G401 (cell line): ENCODE data around the gene LRRC37A. TPM values are rescaled to one million over a fixed set of nuclear protein-coding genes. Genes with fewer than 3 reads are reported as not detected.
"Not testable (repeated sequence)": the region's sequence is repeated elsewhere in the genome, so short reads cannot be mapped to it uniquely, and the experiment has no call there.

Experiments used
- DNase-seq: peaks from one replicate; pipeline ENCODE4 v3.0.0-alpha.2; 2015; ENCODE audit warnings: low spot score
- in situ Hi-C: cut with HindIII; loops from 2 replicates; pipeline ENCODE4 v1.10.0; 2016; ENCODE audit warnings: low sequenced_read_pairs, mixed read lengths
- total RNA-seq: library from RNA; depleted of rRNA; stranded (reverse); fragments of >200 nt; shearing (Covaris generic); gene quantifications from 2 replicates; pipeline ENCODE4 v1.2.3, GENCODE V29; 2014; rRNA removed

Gene LRRC37A
- total RNA-seq = 0.25 and 1.6 TPM in 2 replicates

DNA sequence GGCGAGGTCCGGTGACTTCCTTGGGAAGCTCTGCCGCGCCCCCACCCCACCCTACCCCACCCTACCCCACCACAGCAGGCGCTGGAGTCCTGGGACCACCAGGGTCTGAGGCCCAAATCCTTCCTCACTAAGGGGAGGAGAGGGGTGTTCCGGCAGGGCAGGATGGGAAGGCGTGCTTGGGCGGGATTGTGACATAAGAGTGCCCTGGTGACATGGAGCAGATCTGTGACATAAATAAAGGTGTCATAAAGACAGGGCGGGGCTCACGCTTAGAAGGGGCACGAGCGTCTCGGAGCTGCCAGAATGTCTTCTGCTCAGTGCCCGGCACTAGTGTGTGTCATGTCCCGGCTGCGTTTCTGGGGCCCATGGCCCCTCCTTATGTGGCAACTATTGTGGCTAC lies at the start of gene LRRC37A:
LRRC37A (plus strand) TSS at position 301 of the 400 bp plus-strand sequence; CDS start at position 304, 3 bp downstream.
- DNase-seq, in situ Hi-C loops: not testable (repeated sequence)

DNA sequence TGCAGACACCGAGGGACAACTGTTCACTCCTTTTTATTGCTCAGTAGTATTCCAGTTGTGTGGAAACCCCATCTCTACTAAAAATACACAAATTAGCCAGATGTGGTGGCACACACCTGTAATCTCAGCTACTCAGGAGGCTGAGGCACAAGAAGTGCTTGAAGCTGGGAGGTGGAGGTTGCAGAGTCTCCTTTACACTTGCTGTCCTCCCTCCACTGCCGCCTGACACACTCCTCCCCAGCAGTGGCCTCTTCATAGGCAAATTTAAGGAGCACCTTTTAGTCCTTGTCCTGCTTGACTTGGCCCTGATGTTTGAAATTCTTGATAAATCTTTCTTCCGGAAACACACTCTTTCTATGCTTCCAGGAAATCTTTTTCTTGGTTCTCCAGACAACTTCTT lies 45.8 kb upstream of the LRRC37A start:
- in situ Hi-C loops, DNase-seq: not testable (repeated sequence)

DNA sequence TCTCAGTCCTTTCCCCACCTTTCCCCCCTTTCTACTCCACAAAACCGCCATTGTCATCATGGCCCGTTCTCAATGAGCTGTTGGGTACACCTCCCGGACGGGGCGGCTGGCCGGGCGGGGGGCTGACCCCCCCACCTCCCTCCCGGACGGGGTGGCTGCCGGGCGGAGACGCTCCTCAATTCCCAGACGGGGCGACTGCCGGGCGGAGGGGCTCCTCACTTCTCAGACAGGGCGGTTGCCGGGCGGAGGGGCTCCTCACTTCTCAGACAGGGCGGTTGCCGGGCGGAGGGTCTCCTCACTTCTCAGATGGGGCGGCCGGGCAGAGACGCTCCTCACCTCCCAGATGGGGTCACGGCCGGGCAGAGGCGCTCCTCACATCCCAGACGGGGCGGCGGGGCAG lies 42.1 kb upstream of the LRRC37A start:
- DNase-seq, in situ Hi-C loops: not testable (repeated sequence)

DNA sequence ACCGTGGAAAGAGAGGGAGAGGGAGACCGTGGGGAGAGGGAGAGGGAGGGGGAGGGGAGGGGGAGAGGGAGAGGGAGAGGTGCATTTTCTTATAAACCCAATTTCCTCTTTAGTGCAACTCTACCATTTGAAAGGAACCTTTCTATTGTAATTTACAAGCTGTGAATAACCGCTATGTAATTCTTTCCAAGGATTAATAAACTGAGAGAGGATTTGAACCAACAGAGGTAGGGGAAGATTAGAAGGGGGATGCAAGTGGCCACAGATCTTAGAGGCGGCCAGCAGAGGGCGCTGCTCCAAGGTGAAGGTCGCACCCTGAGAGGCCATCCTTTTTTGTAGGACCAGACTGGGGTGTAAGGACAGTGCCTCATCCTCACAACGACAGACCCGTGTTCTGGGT lies 41.2 kb upstream of the LRRC37A start:
- in situ Hi-C loops = not testable (repeated sequence)

DNA sequence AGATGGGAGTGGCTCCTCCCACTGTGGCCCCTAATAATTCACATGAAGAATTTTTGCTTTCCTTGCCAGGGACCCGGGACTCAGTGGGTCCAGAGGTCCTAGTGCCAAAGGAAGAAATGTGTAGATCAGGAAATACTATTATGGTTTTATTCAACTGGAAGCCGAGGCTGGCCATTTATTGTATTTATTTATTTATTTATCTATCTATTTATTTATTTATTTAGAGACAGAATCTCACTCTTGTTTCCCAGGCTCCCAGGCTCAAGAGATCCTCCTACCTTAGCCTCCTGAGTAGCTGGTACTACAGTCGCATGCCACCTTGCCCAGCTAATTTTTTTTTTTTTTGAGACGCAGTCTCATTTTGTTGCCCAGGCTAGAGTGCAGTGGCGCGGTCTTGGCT lies 40.7 kb upstream of the LRRC37A start:
- in situ Hi-C loops, DNase-seq: not testable (repeated sequence)

More for the DNA sequence above, 41.2 kb upstream of the LRRC37A start:
- DNase-seq = peak; percentile 33

DNA sequence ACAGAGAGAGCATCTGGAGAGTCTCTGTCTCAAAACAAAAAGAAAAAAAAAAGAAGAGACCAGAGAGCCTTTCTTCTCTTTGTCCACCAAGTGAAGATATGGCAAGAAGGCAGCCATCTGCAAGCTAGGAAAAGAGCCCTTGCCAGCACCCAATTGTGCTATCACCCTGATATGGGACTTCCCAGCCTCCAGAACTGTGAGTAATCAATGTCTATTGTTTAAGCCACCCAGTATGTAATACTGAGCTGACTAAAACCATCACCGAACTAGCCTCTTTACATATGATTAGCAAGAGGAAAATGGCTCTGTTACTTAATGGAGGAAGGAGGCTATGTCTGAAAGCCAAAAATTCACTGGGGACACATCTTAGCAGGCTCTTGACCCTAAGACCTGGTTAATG lies 38.6 kb upstream of the LRRC37A start:
- in situ Hi-C loops, DNase-seq: not testable (repeated sequence)

DNA sequence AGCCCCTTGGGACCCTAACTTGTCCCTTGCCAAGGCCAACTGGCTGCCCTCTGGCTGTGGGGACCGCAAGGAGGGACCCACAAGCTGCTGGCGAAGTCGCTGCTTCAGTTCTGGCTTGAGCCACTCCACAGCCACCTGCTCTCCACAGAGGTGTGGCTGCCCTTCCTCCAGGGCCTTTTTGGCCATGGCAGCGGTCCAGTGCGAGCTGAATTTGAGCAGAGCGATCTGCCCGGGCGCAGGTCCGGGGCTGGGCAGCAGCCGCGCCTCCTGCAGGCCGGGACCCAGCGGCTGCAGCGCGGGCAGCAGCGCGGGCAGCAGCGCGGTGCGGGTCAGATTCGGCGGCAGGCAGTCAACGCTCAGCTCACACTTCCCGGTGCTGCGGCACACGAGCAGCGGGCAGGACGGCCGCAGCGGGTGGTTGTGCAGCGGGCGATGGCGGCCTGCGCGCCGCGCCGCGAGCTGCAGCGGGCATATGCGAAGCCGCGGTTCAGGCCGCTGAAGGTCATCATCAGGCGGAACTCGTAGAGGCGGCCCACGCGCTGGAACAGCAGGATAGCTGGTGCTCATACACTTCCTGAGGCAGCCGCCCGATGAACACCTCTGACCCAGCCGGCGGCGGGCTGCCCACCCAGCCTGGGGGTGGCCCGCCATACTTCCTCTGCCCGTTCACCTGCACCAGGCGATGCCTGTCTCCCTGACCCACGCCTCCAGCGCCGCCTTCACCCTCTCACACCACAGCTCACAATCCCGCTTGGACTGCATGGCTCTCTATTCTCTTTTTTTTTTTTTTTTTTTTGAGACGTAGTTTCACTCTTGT lies 34.9 kb upstream of the LRRC37A start:
- in situ Hi-C loops = not testable (repeated sequence)
- DNase-seq = peak; percentile 50

DNA sequence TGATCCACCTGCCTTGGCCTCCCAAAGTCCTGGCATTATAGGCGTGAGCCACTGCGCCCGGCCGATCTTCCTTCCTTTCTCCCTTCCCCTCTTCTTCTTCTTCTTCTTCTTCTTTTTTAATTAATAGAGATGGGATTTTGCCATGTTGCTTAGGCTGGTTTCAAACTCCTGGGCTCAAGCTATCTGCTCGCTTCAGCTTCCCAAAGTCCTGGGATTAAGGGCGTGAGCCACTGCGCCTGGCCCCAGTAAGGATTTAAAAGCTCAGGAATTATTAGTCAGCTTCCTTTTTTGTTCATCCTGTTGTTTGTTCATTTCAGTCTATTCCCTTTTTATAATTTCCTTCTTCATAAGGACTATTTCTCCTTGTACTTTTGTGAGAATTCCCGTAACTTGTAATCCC lies 32.7 kb upstream of the LRRC37A start:
- in situ Hi-C loops = no loop called here
- DNase-seq = no peak

DNA sequence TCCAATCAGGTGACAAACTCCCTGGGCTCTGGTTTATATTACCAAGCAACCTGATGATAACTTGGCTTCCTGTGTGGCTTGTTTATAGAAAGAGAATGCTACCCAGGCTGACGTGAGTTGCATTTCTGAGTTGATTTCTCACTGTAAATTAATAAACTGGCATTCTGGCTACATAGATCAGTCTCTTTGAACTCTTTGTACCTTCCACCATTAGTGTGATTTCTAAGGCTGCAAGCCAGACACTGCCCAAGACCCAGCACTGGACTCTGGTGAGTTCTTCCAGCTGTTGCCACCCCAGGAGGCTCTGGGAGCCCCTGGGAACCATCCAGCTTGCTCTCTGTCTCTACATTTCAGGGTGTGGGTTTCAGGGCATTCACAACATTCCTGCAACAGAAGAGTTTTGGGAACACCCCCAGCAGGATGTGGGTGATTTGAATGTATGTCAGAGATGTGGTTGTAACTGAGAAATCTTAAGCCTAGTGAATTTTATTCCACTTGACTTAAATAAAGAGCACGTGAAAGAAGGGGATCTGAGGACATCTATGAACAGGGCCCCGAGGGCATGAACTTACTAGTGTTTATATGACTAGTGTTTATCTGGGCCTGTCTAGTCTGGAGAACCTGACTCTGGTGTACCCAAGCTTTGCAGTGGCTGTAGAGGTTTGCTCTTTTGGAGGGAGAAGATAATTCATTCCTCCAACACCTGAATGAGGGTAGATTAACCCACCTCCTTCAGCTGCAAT lies 30.3 kb upstream of the LRRC37A start:
- no peak for DNase-seq
- in situ Hi-C loops = no loop called here

DNA sequence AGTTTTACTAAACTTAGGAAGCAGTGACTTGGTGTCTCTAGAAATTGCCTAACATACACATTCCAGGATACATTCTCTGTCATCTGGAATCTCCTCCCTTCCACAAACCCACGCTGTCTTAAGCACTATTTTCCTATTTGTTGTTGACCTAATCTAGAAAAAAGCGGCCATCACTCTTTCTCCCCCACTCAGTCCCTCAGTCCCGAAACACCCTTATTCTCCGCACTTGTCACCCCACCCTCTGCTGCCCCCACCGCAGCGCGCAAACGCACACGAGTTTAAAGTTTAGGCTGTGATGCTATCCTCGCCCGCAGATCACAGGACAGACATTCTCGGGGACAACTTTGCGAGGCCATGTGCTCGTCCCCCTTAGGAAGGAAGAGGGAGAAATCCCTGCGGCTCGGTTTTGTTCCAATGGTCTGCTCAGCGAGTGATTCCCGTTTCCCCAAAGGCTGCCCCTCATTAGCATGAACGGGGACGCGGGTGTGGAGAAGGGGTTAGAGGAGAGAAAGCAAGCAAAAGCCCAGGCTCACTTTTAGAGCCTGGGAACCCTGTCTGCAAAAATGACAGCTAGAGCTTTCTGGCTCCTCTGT lies 28.8 kb upstream of the LRRC37A start:
- in situ Hi-C loops = not testable (repeated sequence)
- peak; percentile 46 for DNase-seq

DNA sequence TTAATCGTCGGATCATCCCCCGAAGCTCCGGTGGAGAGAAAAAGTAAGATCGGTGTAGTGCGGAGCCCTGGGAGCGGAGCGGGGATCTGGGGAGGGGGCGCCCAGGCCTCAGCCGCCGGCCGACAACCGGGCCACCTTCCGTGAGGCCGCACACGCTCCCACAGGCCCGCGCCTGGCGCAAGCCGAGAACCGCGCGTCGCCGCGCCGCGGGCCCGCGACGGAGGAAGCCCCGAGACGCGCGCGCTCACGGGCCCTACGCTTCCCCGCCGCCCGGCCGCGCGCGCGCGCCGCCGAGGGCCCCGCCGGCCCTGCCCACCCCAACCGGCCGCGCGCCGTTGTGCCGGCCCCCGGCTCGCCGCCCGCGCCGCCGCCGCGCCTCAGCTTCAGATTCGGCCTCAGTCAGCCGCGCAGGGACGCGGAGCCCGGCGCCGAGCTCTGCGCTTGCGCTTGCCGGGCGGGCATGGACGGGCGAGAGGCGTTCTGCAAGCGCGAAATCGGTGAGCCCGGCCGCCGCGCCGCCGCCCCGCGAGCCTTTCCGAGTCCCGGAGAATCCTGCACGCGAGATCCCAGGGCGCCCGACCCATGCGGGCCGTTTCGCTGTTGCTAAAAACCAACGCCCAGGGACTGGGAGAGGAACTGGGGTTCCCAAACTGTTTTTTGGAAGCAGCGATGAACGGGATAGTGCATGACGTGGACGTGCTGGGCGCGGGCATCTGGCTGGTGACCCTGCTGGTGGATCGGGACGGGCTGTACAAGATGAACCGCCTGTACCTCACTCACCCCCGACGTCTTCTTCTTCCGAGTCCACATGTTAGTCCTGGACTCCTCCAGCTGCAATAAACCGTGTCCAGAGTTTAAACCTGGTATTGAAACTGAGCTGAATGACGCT lies 28.0 kb upstream of the LRRC37A start:
- in situ Hi-C loops = no loop called here

DNA sequence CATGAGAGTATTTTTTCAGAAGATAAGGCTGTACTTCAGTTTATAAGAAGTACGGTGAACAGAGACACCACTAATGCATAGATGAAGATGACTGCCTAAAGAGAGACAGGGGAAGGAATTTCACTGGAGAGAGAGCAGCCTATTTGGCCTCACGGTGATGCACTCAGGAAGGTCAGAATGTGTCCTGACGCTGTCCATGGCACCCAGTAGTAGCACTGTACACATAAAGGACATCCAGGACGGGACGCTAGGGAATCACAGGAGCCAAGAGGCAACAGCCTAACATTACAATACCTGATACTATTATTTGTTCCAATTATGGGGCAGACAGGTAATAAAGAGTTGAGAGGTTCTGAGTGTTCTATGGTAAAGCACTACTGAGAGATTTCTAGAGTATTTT lies 24.9 kb upstream of the LRRC37A start:
- in situ Hi-C loops = no loop called here
- no peak for DNase-seq

More for the DNA sequence above, 28.0 kb upstream of the LRRC37A start:
- peak; percentile 83 for DNase-seq

DNA sequence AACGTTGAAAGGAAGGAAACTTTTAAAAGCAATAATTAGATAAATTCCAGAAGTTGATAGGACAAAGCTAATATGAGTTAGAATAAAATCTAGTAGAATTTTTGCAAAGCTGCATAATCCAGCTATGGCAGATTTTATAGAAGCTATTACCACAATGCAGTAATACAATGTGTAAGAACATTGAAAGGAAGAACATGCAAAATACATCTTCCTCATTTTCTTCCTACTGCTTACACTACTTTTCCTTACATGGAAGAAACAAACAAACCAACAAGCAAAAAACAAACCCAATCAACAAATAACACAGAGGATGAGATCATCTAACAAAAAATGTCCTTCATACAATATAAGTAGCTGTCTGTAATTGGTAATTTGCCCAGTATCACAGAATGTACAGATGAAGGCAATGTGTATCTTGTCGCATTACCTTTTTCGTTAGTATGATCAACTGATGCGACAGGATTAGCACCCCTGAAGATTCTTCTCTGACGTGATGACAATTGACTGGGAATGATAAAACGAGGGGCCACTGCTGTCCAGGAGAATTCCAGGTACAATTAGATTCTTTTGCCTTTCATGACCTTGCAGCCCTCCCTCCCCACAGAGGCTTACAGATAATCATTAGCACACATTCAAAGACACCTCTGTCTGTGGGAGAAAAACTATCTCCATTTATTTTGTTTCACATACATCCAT lies 21.2 kb upstream of the LRRC37A start:
- in situ Hi-C loops = no loop called here
- DNase-seq = no peak

DNA sequence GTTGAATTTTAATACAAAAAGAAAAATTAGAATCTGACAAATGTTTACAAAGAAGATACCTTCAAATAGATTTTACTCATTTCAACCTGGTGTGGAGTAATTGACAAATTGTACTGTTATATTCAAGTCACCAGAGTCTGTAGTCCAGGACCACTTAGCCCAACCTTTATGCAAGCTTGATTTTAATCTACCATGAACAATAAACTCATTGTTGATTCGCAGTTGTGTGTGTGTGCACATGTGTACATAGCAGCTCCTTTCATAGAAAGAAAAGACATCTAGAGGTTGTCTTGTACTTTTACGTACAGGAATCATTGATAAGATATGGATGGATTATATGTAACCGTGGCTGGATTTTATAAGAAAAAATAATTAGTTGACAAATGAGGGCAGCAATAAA lies 20.7 kb upstream of the LRRC37A start:
- DNase-seq = no peak
- in situ Hi-C loops = no loop called here

DNA sequence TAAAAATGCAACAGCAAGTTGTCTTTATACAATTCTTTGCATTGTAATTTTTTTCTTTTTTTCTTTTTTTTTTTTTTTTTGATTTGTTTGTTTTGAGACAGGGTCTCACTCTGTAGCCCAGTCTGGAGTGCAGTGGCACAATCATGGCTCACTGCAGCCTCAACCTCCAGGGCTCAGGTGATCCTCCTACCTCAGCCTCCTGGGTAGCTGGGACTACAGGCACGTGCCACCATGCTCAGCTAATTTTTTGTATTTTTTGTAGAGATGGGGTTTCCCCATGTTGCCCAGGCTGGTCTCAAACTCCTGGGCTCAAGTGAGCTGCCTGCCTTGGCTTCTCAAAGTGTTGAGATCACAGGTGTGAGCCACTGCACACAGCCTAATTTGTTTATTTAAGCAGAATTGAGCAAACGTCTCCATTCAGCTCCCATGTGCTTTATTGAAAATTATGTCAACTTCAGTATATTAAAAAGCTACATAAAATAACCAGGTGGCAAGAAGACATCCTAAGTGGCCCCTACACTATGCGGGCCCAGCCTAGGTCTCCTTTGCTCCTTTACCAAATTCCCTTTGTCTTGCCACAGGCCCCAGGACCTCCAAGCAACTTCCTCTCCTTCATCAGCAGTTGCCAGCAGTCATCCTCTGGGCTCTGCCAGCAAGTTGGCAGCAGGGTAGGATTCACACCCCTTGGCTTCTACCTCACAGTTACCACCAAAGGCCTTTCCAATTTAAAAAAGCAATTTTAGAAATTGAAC lies 18.0 kb upstream of the LRRC37A start:
- DNase-seq, in situ Hi-C loops: not testable (repeated sequence)

DNA sequence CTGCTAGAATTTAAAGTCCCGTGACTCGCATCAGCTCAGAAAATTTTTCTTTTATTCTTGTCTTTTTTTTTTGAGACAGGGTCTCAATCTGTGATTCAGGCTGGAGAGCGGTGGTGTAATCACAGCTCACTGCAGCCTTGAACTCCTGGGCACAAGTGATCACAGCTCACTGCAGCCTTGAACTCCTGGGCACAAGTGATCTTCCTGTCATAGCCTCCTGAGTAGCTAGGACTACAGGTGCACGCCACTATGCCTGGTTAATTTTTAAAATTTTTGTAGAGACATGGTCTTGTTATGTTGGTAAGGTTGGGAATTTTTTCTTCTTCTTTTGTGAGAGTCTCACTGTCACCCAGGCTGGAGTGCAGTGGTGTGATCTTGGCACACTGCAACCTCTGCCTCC lies 13.6 kb upstream of the LRRC37A start:
- in situ Hi-C loops = not testable (repeated sequence)

DNA sequence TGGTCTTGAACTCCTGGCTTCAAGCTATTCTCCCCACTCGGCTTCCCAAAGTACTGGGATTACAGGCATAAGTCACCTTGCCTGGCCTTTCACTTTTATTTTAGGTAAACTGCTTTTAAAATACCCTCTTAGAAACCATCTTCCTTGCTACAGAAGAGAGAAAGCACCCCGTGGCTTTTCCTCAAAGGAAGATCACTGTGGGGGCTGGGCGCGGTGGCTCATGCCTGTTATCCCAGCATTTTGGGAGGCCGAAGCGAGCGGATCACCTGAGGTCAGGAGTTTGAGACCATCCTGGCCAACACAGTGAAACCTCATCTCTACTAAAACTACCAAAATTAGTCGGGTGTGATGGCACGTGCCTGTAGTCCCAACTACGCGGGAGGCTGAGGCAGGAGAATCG lies 12.3 kb upstream of the LRRC37A start:
- in situ Hi-C loops, DNase-seq: not testable (repeated sequence)

More for the DNA sequence above, 13.6 kb upstream of the LRRC37A start:
- DNase-seq = not testable (repeated sequence)

DNA sequence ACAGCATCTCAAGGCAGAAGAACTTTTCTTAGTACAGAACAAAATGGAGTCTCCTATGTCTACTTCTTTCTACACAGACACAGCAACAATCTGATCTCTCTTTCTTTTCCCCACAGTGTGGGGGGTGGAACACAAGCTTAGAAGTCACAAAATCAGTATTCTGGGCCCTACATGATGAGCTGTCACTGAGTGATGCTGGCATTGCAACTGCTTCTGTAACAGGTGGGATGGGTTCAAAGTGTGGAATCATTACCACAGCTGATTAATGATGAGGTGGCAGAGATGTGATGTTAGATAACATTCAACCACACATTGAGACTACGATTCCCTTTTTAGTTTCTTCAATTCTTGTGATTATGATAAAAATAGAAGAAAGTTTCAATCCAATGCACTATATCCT lies 10.5 kb upstream of the LRRC37A start:
- in situ Hi-C loops, DNase-seq: not testable (repeated sequence)
